ENCODE data around the gene ALDH6A1.

The ALDH6A1 gene

GRCh38 chr14:74089251-74090020 lies 5.2 kb upstream of the ALDH6A1 start:
- Histone ChIP-seq H3K27me3 (replicated peaks; ENCODE audit: insufficient read depth, low read length) (no peaks in the 10 kb centered on the region), H3K27ac (ENCODE audit: low read length) (no peak overlapping the region), H4K20me1 (ENCODE audit: insufficient read depth, low read length) (no peaks in the 10 kb centered on the region), H3K4me3 (ENCODE audit: low read length) (no peak overlapping the region), H3K4me1 (ENCODE audit: low read length) (peaks cover 5% of the 10 kb centered on the region; the same call in 1 of the 2 replicates), H3K79me2 (ENCODE audit: low read length) (peaks cover 47% of the 10 kb centered on the region), H2AFZ (ENCODE audit: low read length) (no peak overlapping the region), H3K36me3 (replicated peaks; ENCODE audit: insufficient read depth, low read length) (no peaks in the 10 kb centered on the region), H3K9me2 (replicated peaks; ENCODE audit: insufficient read depth, low read length) (no peaks in the 10 kb centered on the region), H3F3A (ENCODE audit: insufficient read depth, low read length) (no peaks in the 10 kb centered on the region; the same call in 1 of the 2 replicates), H3K9ac (ENCODE audit: low read length) (no peak overlapping the region), H3K4me2 (ENCODE audit: low read depth, low read length) (no peak overlapping the region), H3K9me3 (replicated peaks; ENCODE audit: insufficient read depth, low read length) (no peaks in the 10 kb centered on the region)
- TF ChIP-seq, protein P1, sequence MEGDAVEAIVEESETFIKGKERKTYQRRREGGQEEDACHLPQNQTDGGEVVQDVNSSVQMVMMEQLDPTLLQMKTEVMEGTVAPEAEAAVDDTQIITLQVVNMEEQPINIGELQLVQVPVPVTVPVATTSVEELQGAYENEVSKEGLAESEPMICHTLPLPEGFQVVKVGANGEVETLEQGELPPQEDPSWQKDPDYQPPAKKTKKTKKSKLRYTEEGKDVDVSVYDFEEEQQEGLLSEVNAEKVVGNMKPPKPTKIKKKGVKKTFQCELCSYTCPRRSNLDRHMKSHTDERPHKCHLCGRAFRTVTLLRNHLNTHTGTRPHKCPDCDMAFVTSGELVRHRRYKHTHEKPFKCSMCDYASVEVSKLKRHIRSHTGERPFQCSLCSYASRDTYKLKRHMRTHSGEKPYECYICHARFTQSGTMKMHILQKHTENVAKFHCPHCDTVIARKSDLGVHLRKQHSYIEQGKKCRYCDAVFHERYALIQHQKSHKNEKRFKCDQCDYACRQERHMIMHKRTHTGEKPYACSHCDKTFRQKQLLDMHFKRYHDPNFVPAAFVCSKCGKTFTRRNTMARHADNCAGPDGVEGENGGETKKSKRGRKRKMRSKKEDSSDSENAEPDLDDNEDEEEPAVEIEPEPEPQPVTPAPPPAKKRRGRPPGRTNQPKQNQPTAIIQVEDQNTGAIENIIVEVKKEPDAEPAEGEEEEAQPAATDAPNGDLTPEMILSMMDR (IDR thresholded peaks at IDR 0.05; ENCODE audit: low read length) = no peak
- TF ChIP-seq EZH2 (optimal IDR thresholded peaks at IDR 0.05; ENCODE audit: low read depth, low read length) (no peak), EZH2phosphoT487 (IDR thresholded peaks at IDR 0.05; ENCODE audit: low read length) (no peak)
- no peak for DNase-seq

- Histone ChIP-seq H3F3A (ENCODE audit: insufficient read depth, low read length) (no peaks in the 10 kb centered on the region; the same call in 1 of the 2 replicates), H4K20me1 (ENCODE audit: insufficient read depth, low read length) (no peaks in the 10 kb centered on the region), H3K27ac (ENCODE audit: low read length) (peak overlapping the region; percentile 87), H3K9me2 (replicated peaks; ENCODE audit: insufficient read depth, low read length) (no peaks in the 10 kb centered on the region), H3K9me3 (replicated peaks; ENCODE audit: insufficient read depth, low read length) (no peaks in the 10 kb centered on the region), H3K27me3 (replicated peaks; ENCODE audit: insufficient read depth, low read length) (no peaks in the 10 kb centered on the region), H3K4me1 (ENCODE audit: low read length) (peaks cover 11% of the 10 kb centered on the region), H3K4me3 (ENCODE audit: low read length) (peak overlapping the region; percentile 89), H2AFZ (ENCODE audit: low read length) (no peak overlapping the region), H3K9ac (ENCODE audit: low read length) (peak overlapping the region; percentile 87; the same call in 1 of the 2 replicates), H3K4me2 (ENCODE audit: low read depth, low read length) (peak overlapping the region; percentile 74), H3K36me3 (replicated peaks; ENCODE audit: insufficient read depth, low read length) (no peaks in the 10 kb centered on the region), H3K79me2 (ENCODE audit: low read length) (peaks cover 55% of the 10 kb centered on the region)
- DNase-seq = peak; percentile 60
- TF ChIP-seq EZH2 (optimal IDR thresholded peaks at IDR 0.05; ENCODE audit: low read depth, low read length) (no peak), EZH2phosphoT487 (IDR thresholded peaks at IDR 0.05; ENCODE audit: low read length) (no peak)
- TF ChIP-seq, protein P1 (IDR thresholded peaks at IDR 0.05; ENCODE audit: low read length) = no peak
Measured at GRCh38 chr14:74085828-74086227, 1.6 kb upstream of the ALDH6A1 start.

GRCh38 chr14:74085047-74085637 lies 889 bp upstream of the ALDH6A1 start:
- no peaks in the 10 kb centered on the region for H3K9me3 ChIP-seq (replicated peaks; ENCODE audit: insufficient read depth, low read length)
- H3K4me2 ChIP-seq (ENCODE audit: low read depth, low read length) = peak overlapping the region; percentile 74
- peaks cover 52% of the 10 kb centered on the region for H3K79me2 ChIP-seq (ENCODE audit: low read length)
- H2AFZ ChIP-seq (ENCODE audit: low read length) = peak overlapping the region; percentile 34; the same call in 1 of the 2 replicates
- no peaks in the 10 kb centered on the region; the same call in 1 of the 2 replicates for H3F3A ChIP-seq (ENCODE audit: insufficient read depth, low read length)
- no peak for TF ChIP-seq EZH2 (optimal IDR thresholded peaks at IDR 0.05; ENCODE audit: low read depth, low read length)
- TF ChIP-seq, protein P1 (IDR thresholded peaks at IDR 0.05; ENCODE audit: low read length) = no peak
- no peak for TF ChIP-seq EZH2phosphoT487 (IDR thresholded peaks at IDR 0.05; ENCODE audit: low read length)
- H3K27me3 ChIP-seq (replicated peaks; ENCODE audit: insufficient read depth, low read length) = no peaks in the 10 kb centered on the region
- DNase-seq = peak; percentile 21
- H4K20me1 ChIP-seq (ENCODE audit: insufficient read depth, low read length) = no peaks in the 10 kb centered on the region
- peak overlapping the region; percentile 89 for H3K4me3 ChIP-seq (ENCODE audit: low read length)
- no peaks in the 10 kb centered on the region for H3K36me3 ChIP-seq (replicated peaks; ENCODE audit: insufficient read depth, low read length)
- H3K9ac ChIP-seq (ENCODE audit: low read length) = peak overlapping the region; percentile 87
- no peaks in the 10 kb centered on the region for H3K9me2 ChIP-seq (replicated peaks; ENCODE audit: insufficient read depth, low read length)
- H3K27ac ChIP-seq (ENCODE audit: low read length) = peak overlapping the region; percentile 87
- H3K4me1 ChIP-seq (ENCODE audit: low read length) = peaks cover 11% of the 10 kb centered on the region

Measured in MM.1S (cell line).